H9 (cell line): ENCODE data around the gene SEMA5A. TPM values are rescaled to one million over a fixed set of nuclear protein-coding genes. Genes with fewer than 3 reads are reported as not detected.

Experiments used
- DNase-seq: peaks from one replicate; pipeline ENCODE4 v3.0.0-alpha.2; 2017
- H2AFZ ChIP-seq: one replicate; pipeline ENCODE4 v1.6.1; 2013; ENCODE audit warnings: mild to moderate bottlenecking, low read length, control low read depth, moderate library complexity
- H2AK5ac ChIP-seq: 2 replicates; pipeline ENCODE4 v1.6.1; 2013; ENCODE audit warnings: low read length, control low read depth, mixed read lengths; ENCODE audit not compliant: insufficient read length
- H2BK120ac ChIP-seq: one replicate; pipeline ENCODE4 v1.6.1; 2013; ENCODE audit warnings: low read depth, mild to moderate bottlenecking, low read length, control low read depth, inconsistent platforms; ENCODE audit not compliant: poor library complexity, severe bottlenecking
- H2BK12ac ChIP-seq: 2 replicates; pipeline ENCODE4 v1.6.1; 2013; ENCODE audit warnings: low read length, control low read depth, mixed read lengths, low read depth; ENCODE audit not compliant: insufficient read length
- H2BK15ac ChIP-seq: 2 replicates; pipeline ENCODE4 v1.6.1; 2013; ENCODE audit warnings: low read depth, low read length, control low read depth
- H2BK20ac ChIP-seq: one replicate; pipeline ENCODE4 v1.6.1; 2013; ENCODE audit warnings: low read depth, mild to moderate bottlenecking, low read length, control low read depth, inconsistent platforms; ENCODE audit not compliant: poor library complexity, severe bottlenecking
- H2BK5ac ChIP-seq: 2 replicates; pipeline ENCODE4 v1.6.1; 2013; ENCODE audit warnings: low read length, control low read depth, mixed read lengths; ENCODE audit not compliant: insufficient read length
- H3K14ac ChIP-seq: 2 replicates; pipeline ENCODE4 v1.6.1; 2013; ENCODE audit warnings: low read length, control low read depth; ENCODE audit not compliant: insufficient read depth
- H3K18ac ChIP-seq: 2 replicates; pipeline ENCODE4 v1.6.1; 2013; ENCODE audit warnings: low read depth, mild to moderate bottlenecking, mixed read lengths, low read length, control low read depth; ENCODE audit not compliant: insufficient read length
- H3K23ac ChIP-seq: 2 replicates; pipeline ENCODE4 v1.6.1; 2013; ENCODE audit warnings: low read length, control low read depth, mixed read lengths, low read depth; ENCODE audit not compliant: insufficient read length
- H3K23me2 ChIP-seq: 2 replicates; pipeline ENCODE4 v1.6.1; 2013; ENCODE audit warnings: low read depth, mild to moderate bottlenecking, mixed read lengths, low read length, control low read depth; ENCODE audit not compliant: insufficient read length, poor library complexity, severe bottlenecking
- H3K27ac ChIP-seq: 2 replicates; pipeline ENCODE4 v1.5.1; 2013; ENCODE audit warnings: low read length, control low read depth, mixed read lengths, low read depth; ENCODE audit not compliant: insufficient read length
- H3K27me3 ChIP-seq: 2 replicates; pipeline ENCODE4 v1.6.1; 2013; ENCODE audit warnings: low read length, control low read depth, inconsistent platforms; ENCODE audit not compliant: insufficient read depth
- H3K4ac ChIP-seq: 2 replicates; pipeline ENCODE4 v1.6.1; 2013; ENCODE audit warnings: low read depth, mild to moderate bottlenecking, control low read depth, inconsistent platforms, low read length, moderate library complexity
- H3K4me1 ChIP-seq: 2 replicates; pipeline ENCODE4 v1.6.1; 2013; ENCODE audit warnings: low read length, control low read depth, inconsistent platforms; ENCODE audit not compliant: insufficient read depth
- H3K4me2 ChIP-seq: 2 replicates; pipeline ENCODE4 v1.6.1; 2013; ENCODE audit warnings: low read length, control low read depth, mixed read lengths; ENCODE audit not compliant: insufficient read length, insufficient read depth
- H3K56ac ChIP-seq: 2 replicates; pipeline ENCODE4 v1.6.1; 2013; ENCODE audit warnings: low read depth, mild to moderate bottlenecking, mixed read lengths, low read length, control low read depth; ENCODE audit not compliant: insufficient read length
- H3K79me1 ChIP-seq: 2 replicates; pipeline ENCODE4 v1.6.1; 2013; ENCODE audit warnings: low read depth, mild to moderate bottlenecking, moderate library complexity, low read length, control low read depth, inconsistent platforms; ENCODE audit not compliant: insufficient read depth, poor library complexity, severe bottlenecking
- H3K79me2 ChIP-seq: 2 replicates; pipeline ENCODE4 v1.6.1; 2013; ENCODE audit warnings: low read length, control low read depth, inconsistent platforms; ENCODE audit not compliant: insufficient read depth
- H3K9ac ChIP-seq: 2 replicates; pipeline ENCODE4 v1.6.1; 2013; ENCODE audit warnings: low read length, control low read depth, mixed read lengths; ENCODE audit not compliant: insufficient read length; ENCODE audit errors: extremely low read depth
- H3K9me3 ChIP-seq: one replicate; pipeline ENCODE4 v1.6.1; 2013; ENCODE audit warnings: low read depth, low read length, inconsistent platforms; ENCODE audit not compliant: control insufficient read depth
- H3T11ph ChIP-seq: one replicate; pipeline ENCODE4 v1.6.1; 2013; ENCODE audit warnings: mild to moderate bottlenecking, low read length, control low read depth, inconsistent platforms
- H4K20me1 ChIP-seq: one replicate; pipeline ENCODE4 v1.6.1; 2013; ENCODE audit not compliant: control insufficient read depth, insufficient read length, insufficient read depth
- H4K5ac ChIP-seq: 2 replicates; pipeline ENCODE4 v1.6.1; 2013; ENCODE audit warnings: low read depth, mild to moderate bottlenecking, mixed read lengths, low read length, control low read depth; ENCODE audit not compliant: insufficient read length
- H4K8ac ChIP-seq: replicated peaks from 2 replicates; pipeline ENCODE4 v1.6.1; 2013; ENCODE audit warnings: low read length, control low read depth, mixed read lengths, low read depth; ENCODE audit not compliant: insufficient read length
- H4K91ac ChIP-seq: 2 replicates; pipeline ENCODE4 v1.6.1; 2013; ENCODE audit warnings: low read depth, mild to moderate bottlenecking, moderate library complexity, mixed read lengths, low read length, control low read depth; ENCODE audit not compliant: insufficient read length
- H3K27ac Mint-ChIP-seq, 3 experiments: 2 replicates in 2 of 3; 3 replicates in 1 of 3; pipeline ENCODE4 v1.8.0; 2020 to 2021; ENCODE audit warnings: mixed read lengths in 3 of 3, mild to moderate bottlenecking in 1 of 3, moderate library complexity in 1 of 3
- H3K27me3 Mint-ChIP-seq: 2 replicates; pipeline ENCODE4 v1.8.0; 2021; ENCODE audit warnings: low read depth, mild to moderate bottlenecking, moderate library complexity, mixed read lengths
- H3K36me3 Mint-ChIP-seq, 3 experiments: 2 replicates in 2 of 3; 3 replicates in 1 of 3; pipeline ENCODE4 v1.8.0; 2020 to 2021; ENCODE audit warnings: low read depth in 3 of 3, mixed read lengths in 3 of 3; ENCODE audit not compliant: insufficient read depth in 1 of 3
- H3K4me1 Mint-ChIP-seq, 2 experiments: 2 replicates each; pipeline ENCODE4 v1.8.0; 2020; ENCODE audit warnings: mixed read lengths in 2 of 2
- H3K4me3 Mint-ChIP-seq, 2 experiments: 2 replicates in 1 of 2; 3 replicates in 1 of 2; pipeline ENCODE4 v1.8.0; 2020 to 2021; ENCODE audit warnings: mild to moderate bottlenecking in 2 of 2, mixed read lengths in 2 of 2, moderate library complexity in 1 of 2
- H3K9me3 Mint-ChIP-seq, 2 experiments: 2 replicates in 1 of 2; 3 replicates in 1 of 2; pipeline ENCODE4 v1.8.0; 2020; ENCODE audit warnings: mild to moderate bottlenecking in 2 of 2, mixed read lengths in 2 of 2, moderate library complexity in 1 of 2
- WGBS: extraction: QIAGEN DNeasy Blood & Tissue Kit; methylation state at CpG from one replicate; pipeline ENCODE4 v1.1.7; 2013; ENCODE audit warnings: missing lambda C conversion rate, low lambda C conversion rate, mixed read lengths; ENCODE audit not compliant: insufficient read length; ENCODE audit errors: extremely low coverage; 5-methylcytosine and 5-hydroxymethylcytosine counted together
- total RNA-seq: library from RNA; stranded (reverse); gene quantifications from 2 replicates; pipeline ENCODE4 v1.2.1, GENCODE V29; 2021
- TF ChIP-seq, protein P1 (sequence below): fragments of 200-600 bp; sonication (generic); conservative IDR thresholded peaks from 3 replicates; pipeline ENCODE4 v1.8.0; 2021; ENCODE audit warnings: antibody characterized with exemption, mild to moderate bottlenecking

The SEMA5A gene
- total RNA-seq, 1 experiment from 2014 or later: 4.3 TPM

DNA sequence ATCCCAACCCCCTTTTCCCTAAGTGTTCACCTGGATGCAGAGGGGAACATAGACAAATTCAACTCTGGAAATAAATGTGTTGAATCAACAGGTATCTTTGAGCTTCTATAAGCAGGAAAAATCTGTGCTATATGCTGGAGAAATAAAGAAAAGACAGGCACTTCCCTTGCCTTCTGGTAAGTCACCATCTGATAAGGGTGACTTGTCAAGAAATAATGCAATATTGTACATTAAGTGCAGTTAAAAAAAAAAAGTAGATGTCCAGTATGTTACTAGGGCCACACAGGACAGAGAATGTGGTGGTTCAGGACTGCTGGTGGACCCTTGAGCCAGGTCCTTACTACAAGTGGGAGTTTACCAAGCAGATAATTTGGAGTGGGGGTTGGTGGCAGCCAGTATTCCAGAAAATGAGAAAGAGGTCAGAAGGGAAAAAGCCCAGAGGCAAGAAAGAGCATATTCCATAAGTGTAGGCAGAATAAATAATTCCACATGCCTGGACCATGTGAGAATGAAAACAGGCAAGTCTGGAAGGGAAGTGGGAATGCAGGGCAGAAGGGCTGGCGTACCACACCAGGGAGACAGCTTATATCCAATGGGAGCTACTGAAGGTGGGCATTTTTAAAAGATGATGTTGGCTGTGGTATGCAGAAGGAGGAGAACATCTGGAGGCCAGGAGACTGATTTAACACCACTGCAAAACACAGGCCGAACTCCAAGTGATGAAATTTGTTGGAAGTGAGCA lies 209.9 kb downstream of the SEMA5A start:
- no CpG with 5 or more reads among the region's 2 CpGs for WGBS
- H3K27me3 Mint-ChIP-seq: no peaks in the 10 kb centered on the region
- H3K9me3 Mint-ChIP-seq: peaks cover 0 to 2% of the 10 kb centered on the region in 2 experiments; a peak in 2 of 5 replicates

More for the DNA sequence above, 209.9 kb downstream of the SEMA5A start:
- Mint-ChIP-seq H3K4me3 (no peak overlapping the region; a peak in 1 of 5 replicates), H3K27ac (no peak overlapping the region), H3K4me1 (peaks cover 0 to 6% of the 10 kb centered on the region in 2 experiments; a peak in 3 of 4 replicates), H3K36me3 (peaks cover 2 to 6% (median 4%) of the 10 kb centered on the region in 3 experiments; a peak in 6 of 7 replicates)
- H3K4ac ChIP-seq: no peak overlapping the region
- H3K79me1 ChIP-seq: no peaks in the 10 kb centered on the region
- H4K20me1 ChIP-seq: no peaks in the 10 kb centered on the region
- no peak overlapping the region for H2BK120ac ChIP-seq
- H3K4me1 ChIP-seq: no peaks in the 10 kb centered on the region
- no peaks in the 10 kb centered on the region for H3K27me3 ChIP-seq
- no peak overlapping the region for H2AFZ ChIP-seq
- no peak overlapping the region for H3K14ac ChIP-seq
- H3K18ac ChIP-seq: no peak overlapping the region
- H4K91ac ChIP-seq: no peak overlapping the region
- no peak overlapping the region for H3K9ac ChIP-seq
- no peak overlapping the region for H3K56ac ChIP-seq
- H4K5ac ChIP-seq: no peak overlapping the region
- no peak overlapping the region for H3K27ac ChIP-seq
- no peak overlapping the region for H2BK15ac ChIP-seq
- H3K79me2 ChIP-seq: no peaks in the 10 kb centered on the region
- no peak overlapping the region for H2AK5ac ChIP-seq
- no peak overlapping the region for H3T11ph ChIP-seq
- H2BK12ac ChIP-seq: no peak overlapping the region
- no peaks in the 10 kb centered on the region for H3K9me3 ChIP-seq
- H2BK5ac ChIP-seq: no peak overlapping the region
- no peak overlapping the region for H3K23ac ChIP-seq
- DNase-seq: no peak
- no peak overlapping the region for H3K4me2 ChIP-seq
- H3K23me2 ChIP-seq: no peaks in the 10 kb centered on the region
- no peak overlapping the region for H4K8ac ChIP-seq
- H2BK20ac ChIP-seq: no peak overlapping the region
- TF ChIP-seq, protein P1, sequence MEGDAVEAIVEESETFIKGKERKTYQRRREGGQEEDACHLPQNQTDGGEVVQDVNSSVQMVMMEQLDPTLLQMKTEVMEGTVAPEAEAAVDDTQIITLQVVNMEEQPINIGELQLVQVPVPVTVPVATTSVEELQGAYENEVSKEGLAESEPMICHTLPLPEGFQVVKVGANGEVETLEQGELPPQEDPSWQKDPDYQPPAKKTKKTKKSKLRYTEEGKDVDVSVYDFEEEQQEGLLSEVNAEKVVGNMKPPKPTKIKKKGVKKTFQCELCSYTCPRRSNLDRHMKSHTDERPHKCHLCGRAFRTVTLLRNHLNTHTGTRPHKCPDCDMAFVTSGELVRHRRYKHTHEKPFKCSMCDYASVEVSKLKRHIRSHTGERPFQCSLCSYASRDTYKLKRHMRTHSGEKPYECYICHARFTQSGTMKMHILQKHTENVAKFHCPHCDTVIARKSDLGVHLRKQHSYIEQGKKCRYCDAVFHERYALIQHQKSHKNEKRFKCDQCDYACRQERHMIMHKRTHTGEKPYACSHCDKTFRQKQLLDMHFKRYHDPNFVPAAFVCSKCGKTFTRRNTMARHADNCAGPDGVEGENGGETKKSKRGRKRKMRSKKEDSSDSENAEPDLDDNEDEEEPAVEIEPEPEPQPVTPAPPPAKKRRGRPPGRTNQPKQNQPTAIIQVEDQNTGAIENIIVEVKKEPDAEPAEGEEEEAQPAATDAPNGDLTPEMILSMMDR: no peak
